GM23338 (cell line): Measurements from ENCODE around the gene KIF20B. TPM values are rescaled to one million over a fixed set of nuclear protein-coding genes. Genes with fewer than 3 reads are reported as not detected.

ENCODE experiments used
- ATAC-seq: fragments of 200-7000 bp; cut with Tn5 transposase; 3 replicates; pipeline ENCODE4 v1.9.1; 2020
- DNase-seq: peaks from one replicate; pipeline ENCODE4 v3.0.0-alpha.2; 2015; ENCODE audit warnings: low spot score
- H2AFZ ChIP-seq: fragments of 200-600 bp; sonication (generic); 2 replicates; pipeline ENCODE4 v1.8.0; 2016; ENCODE audit warnings: antibody characterized with exemption, mild to moderate bottlenecking, moderate library complexity
- H3F3A ChIP-seq: fragments of 200-600 bp; sonication (generic); replicated peaks from 2 replicates; pipeline ENCODE4 v1.8.0; 2017; ENCODE audit warnings: antibody characterized with exemption, mixed run types, low read depth
- H3K27ac ChIP-seq: fragments of 200-600 bp; sonication (generic); 2 replicates; pipeline ENCODE4 v1.6.1; 2016; ENCODE audit warnings: low read depth
- H3K27me3 ChIP-seq: fragments of 200-600 bp; sonication (generic); 2 replicates; pipeline ENCODE4 v1.8.0; 2016; ENCODE audit warnings: mild to moderate bottlenecking, mixed run types, moderate library complexity; ENCODE audit not compliant: insufficient read depth
- H3K36me3 ChIP-seq: fragments of 200-600 bp; sonication (generic); 2 replicates; pipeline ENCODE4 v1.8.0; 2016; ENCODE audit warnings: mild to moderate bottlenecking; ENCODE audit not compliant: insufficient read depth
- H3K4me1 ChIP-seq: fragments of 200-600 bp; sonication (generic); 2 replicates; pipeline ENCODE4 v1.8.0; 2016; ENCODE audit warnings: mild to moderate bottlenecking, moderate library complexity; ENCODE audit not compliant: insufficient read depth
- H3K4me2 ChIP-seq: fragments of 200-600 bp; sonication (generic); 2 replicates; pipeline ENCODE4 v1.7.1; 2017; ENCODE audit warnings: mixed run types
- H3K4me3 ChIP-seq: fragments of 200-600 bp; sonication (generic); 2 replicates; pipeline ENCODE4 v1.6.1; 2016; ENCODE audit warnings: mixed run types
- H3K79me2 ChIP-seq: fragments of 200-600 bp; sonication (generic); replicated peaks from 2 replicates; pipeline ENCODE4 v1.8.0; 2017; ENCODE audit warnings: mild to moderate bottlenecking; ENCODE audit not compliant: insufficient read depth
- H3K9me2 ChIP-seq: fragments of 200-600 bp; sonication (generic); 2 replicates; pipeline ENCODE4 v1.8.0; 2017; ENCODE audit not compliant: insufficient read depth
- H4K20me1 ChIP-seq: fragments of 200-600 bp; sonication (generic); replicated peaks from 2 replicates; pipeline ENCODE4 v1.8.0; 2017; ENCODE audit warnings: mild to moderate bottlenecking; ENCODE audit not compliant: insufficient read depth
- H3K27ac Mint-ChIP-seq: 2 replicates; pipeline ENCODE4 v1.8.0; 2020; ENCODE audit warnings: inconsistent platforms, mild to moderate bottlenecking, moderate library complexity, mixed read lengths
- H3K27me3 Mint-ChIP-seq: 3 replicates; pipeline ENCODE4 v1.8.0; 2022; ENCODE audit warnings: low read depth, mild to moderate bottlenecking, moderate library complexity, mixed read lengths, inconsistent platforms; ENCODE audit not compliant: insufficient read depth, poor library complexity
- H3K36me3 Mint-ChIP-seq: 3 replicates; pipeline ENCODE4 v1.8.0; 2021; ENCODE audit warnings: low read depth, mild to moderate bottlenecking, inconsistent platforms, moderate library complexity, mixed read lengths
- H3K4me1 Mint-ChIP-seq: 3 replicates; pipeline ENCODE4 v1.8.0; 2020; ENCODE audit warnings: mild to moderate bottlenecking, inconsistent platforms, mixed read lengths
- H3K4me3 Mint-ChIP-seq: 3 replicates; pipeline ENCODE4 v1.8.0; 2021; ENCODE audit warnings: moderate library complexity, mild to moderate bottlenecking, inconsistent platforms, mixed read lengths
- H3K9me3 Mint-ChIP-seq: 3 replicates; pipeline ENCODE4 v1.8.0; 2020; ENCODE audit warnings: moderate library complexity, mild to moderate bottlenecking, inconsistent platforms, mixed read lengths
- CREB1 ChIP-seq: fragments of 250-450 bp; sonication (Bioruptor Pico); IDR thresholded peaks from 2 replicates; pipeline ENCODE4 v1.5.0; 2020; ENCODE audit warnings: low read depth, mild to moderate bottlenecking, moderate library complexity
- EZH2 ChIP-seq: fragments of 200-600 bp; sonication (generic); IDR thresholded peaks from one replicate; pipeline ENCODE4 v1.8.0; 2017; ENCODE audit warnings: antibody characterized with exemption, mild to moderate bottlenecking, low read depth; ENCODE audit not compliant: unreplicated experiment
- EZH2phosphoT487 ChIP-seq: fragments of 200-600 bp; sonication (generic); IDR thresholded peaks from one replicate; pipeline ENCODE4 v1.8.1; 2018; ENCODE audit warnings: antibody characterized with exemption; ENCODE audit not compliant: unreplicated experiment
- NANOG ChIP-seq: IDR thresholded peaks from 2 replicates; pipeline ENCODE4 v1.6.1; 2016; ENCODE audit warnings: antibody characterized with exemption, borderline replicate concordance
- POLR2AphosphoS5 ChIP-seq: IDR thresholded peaks from 2 replicates; pipeline ENCODE4 v1.6.1; 2016; ENCODE audit warnings: antibody characterized with exemption, low read depth
- STAT1 ChIP-seq: IDR thresholded peaks from one replicate; pipeline ENCODE4 v1.6.1; 2016; ENCODE audit warnings: antibody characterized with exemption; ENCODE audit not compliant: unreplicated experiment
- ZNF331 ChIP-seq: fragments of 250-450 bp; sonication (Bioruptor Pico); IDR thresholded peaks from 2 replicates; pipeline ENCODE4 v1.5.0; 2020; ENCODE audit warnings: low read depth, mild to moderate bottlenecking, moderate library complexity
- polyA plus RNA-seq: library from polyadenylated mRNA; unstranded; fragments of >200 nt; fragmentation: Nextera tagmentation; extraction: Ambion mirVana; gene quantifications from 2 replicates; pipeline ENCODE4 v1.2.1, GENCODE V29; 2016
- total RNA-seq: library from RNA; depleted of rRNA; stranded (reverse); fragments of >200 nt; shearing (Covaris generic); gene quantifications from 2 replicates; pipeline ENCODE4 v1.2.3, GENCODE V29; 2014
- TF ChIP-seq, protein P1 (sequence below): IDR thresholded peaks from one replicate; pipeline ENCODE4 v1.6.1; 2018; ENCODE audit warnings: antibody characterized with exemption; ENCODE audit not compliant: unreplicated experiment
- TF ChIP-seq, protein P2 (sequence below): IDR thresholded peaks from 2 replicates; pipeline ENCODE4 v1.6.1; 2016; ENCODE audit warnings: antibody characterized with exemption
- TF ChIP-seq, protein P3 (sequence below): fragments of 250-450 bp; sonication (Bioruptor Pico); IDR thresholded peaks from 2 replicates; pipeline ENCODE4 v1.5.0; 2020; ENCODE audit warnings: mild to moderate bottlenecking, moderate library complexity
- TF ChIP-seq, protein P4 (sequence below), 2 experiments: fragments of 200-600 bp in 1 of 2; sonication (generic) in 1 of 2; conservative IDR thresholded peaks; 2 replicates each; pipeline versions ENCODE4 v1.5.1 to v1.6.1; 2016 to 2017; ENCODE audit warnings: antibody characterized with exemption in 2 of 2, low read depth in 2 of 2, mild to moderate bottlenecking in 2 of 2, moderate library complexity in 1 of 2

Gene KIF20B
- total and polyA plus RNA-seq, 2 experiments from 2014 or later: 42.7 to 111 TPM

GRCh38 chr10:89685936-89686335 is 15.5 kb upstream of the KIF20B start (continued):
- TF ChIP-seq ZNF331 (CRISPR knock-in tag) (no peak), EZH2 (no peak), NANOG (no peak), POLR2AphosphoS5 (no peak), EZH2phosphoT487 (no peak)
- TF ChIP-seq, protein P1, sequence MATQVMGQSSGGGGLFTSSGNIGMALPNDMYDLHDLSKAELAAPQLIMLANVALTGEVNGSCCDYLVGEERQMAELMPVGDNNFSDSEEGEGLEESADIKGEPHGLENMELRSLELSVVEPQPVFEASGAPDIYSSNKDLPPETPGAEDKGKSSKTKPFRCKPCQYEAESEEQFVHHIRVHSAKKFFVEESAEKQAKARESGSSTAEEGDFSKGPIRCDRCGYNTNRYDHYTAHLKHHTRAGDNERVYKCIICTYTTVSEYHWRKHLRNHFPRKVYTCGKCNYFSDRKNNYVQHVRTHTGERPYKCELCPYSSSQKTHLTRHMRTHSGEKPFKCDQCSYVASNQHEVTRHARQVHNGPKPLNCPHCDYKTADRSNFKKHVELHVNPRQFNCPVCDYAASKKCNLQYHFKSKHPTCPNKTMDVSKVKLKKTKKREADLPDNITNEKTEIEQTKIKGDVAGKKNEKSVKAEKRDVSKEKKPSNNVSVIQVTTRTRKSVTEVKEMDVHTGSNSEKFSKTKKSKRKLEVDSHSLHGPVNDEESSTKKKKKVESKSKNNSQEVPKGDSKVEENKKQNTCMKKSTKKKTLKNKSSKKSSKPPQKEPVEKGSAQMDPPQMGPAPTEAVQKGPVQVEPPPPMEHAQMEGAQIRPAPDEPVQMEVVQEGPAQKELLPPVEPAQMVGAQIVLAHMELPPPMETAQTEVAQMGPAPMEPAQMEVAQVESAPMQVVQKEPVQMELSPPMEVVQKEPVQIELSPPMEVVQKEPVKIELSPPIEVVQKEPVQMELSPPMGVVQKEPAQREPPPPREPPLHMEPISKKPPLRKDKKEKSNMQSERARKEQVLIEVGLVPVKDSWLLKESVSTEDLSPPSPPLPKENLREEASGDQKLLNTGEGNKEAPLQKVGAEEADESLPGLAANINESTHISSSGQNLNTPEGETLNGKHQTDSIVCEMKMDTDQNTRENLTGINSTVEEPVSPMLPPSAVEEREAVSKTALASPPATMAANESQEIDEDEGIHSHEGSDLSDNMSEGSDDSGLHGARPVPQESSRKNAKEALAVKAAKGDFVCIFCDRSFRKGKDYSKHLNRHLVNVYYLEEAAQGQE: no peak

GRCh38 chr10:89690027-89690426 is 11.4 kb upstream of the KIF20B start:
- Mint-ChIP-seq H3K27ac (no peak overlapping the region), H3K9me3 (no peaks in the 10 kb centered on the region), H3K36me3 (no peaks in the 10 kb centered on the region), H3K4me1 (peaks cover 10% of the 10 kb centered on the region; the same call in 2 of the 3 replicates), H3K4me3 (no peak overlapping the region), H3K27me3 (peaks cover 2% of the 10 kb centered on the region)
- no peak overlapping the region for H3K27ac ChIP-seq
- no peaks in the 10 kb centered on the region for H3K27me3 ChIP-seq
- no peak overlapping the region for H3K4me3 ChIP-seq
- no peak for DNase-seq
- no peaks in the 10 kb centered on the region for H3F3A ChIP-seq
- H3K4me2 ChIP-seq: no peak overlapping the region
- no peaks in the 10 kb centered on the region for H3K9me2 ChIP-seq
- no peak overlapping the region for H2AFZ ChIP-seq
- H3K4me1 ChIP-seq: no peaks in the 10 kb centered on the region
- ATAC-seq: no peak
- H3K79me2 ChIP-seq: no peaks in the 10 kb centered on the region
- no peaks in the 10 kb centered on the region for H4K20me1 ChIP-seq
- H3K36me3 ChIP-seq: no peaks in the 10 kb centered on the region
- TF ChIP-seq POLR2AphosphoS5 (no peak), EZH2phosphoT487 (no peak), STAT1 (no peak), EZH2 (no peak), CREB1 (CRISPR knock-in tag) (no peak)
- TF ChIP-seq, protein P2, sequence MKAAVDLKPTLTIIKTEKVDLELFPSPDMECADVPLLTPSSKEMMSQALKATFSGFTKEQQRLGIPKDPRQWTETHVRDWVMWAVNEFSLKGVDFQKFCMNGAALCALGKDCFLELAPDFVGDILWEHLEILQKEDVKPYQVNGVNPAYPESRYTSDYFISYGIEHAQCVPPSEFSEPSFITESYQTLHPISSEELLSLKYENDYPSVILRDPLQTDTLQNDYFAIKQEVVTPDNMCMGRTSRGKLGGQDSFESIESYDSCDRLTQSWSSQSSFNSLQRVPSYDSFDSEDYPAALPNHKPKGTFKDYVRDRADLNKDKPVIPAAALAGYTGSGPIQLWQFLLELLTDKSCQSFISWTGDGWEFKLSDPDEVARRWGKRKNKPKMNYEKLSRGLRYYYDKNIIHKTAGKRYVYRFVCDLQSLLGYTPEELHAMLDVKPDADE: no peak
- TF ChIP-seq, protein P3, sequence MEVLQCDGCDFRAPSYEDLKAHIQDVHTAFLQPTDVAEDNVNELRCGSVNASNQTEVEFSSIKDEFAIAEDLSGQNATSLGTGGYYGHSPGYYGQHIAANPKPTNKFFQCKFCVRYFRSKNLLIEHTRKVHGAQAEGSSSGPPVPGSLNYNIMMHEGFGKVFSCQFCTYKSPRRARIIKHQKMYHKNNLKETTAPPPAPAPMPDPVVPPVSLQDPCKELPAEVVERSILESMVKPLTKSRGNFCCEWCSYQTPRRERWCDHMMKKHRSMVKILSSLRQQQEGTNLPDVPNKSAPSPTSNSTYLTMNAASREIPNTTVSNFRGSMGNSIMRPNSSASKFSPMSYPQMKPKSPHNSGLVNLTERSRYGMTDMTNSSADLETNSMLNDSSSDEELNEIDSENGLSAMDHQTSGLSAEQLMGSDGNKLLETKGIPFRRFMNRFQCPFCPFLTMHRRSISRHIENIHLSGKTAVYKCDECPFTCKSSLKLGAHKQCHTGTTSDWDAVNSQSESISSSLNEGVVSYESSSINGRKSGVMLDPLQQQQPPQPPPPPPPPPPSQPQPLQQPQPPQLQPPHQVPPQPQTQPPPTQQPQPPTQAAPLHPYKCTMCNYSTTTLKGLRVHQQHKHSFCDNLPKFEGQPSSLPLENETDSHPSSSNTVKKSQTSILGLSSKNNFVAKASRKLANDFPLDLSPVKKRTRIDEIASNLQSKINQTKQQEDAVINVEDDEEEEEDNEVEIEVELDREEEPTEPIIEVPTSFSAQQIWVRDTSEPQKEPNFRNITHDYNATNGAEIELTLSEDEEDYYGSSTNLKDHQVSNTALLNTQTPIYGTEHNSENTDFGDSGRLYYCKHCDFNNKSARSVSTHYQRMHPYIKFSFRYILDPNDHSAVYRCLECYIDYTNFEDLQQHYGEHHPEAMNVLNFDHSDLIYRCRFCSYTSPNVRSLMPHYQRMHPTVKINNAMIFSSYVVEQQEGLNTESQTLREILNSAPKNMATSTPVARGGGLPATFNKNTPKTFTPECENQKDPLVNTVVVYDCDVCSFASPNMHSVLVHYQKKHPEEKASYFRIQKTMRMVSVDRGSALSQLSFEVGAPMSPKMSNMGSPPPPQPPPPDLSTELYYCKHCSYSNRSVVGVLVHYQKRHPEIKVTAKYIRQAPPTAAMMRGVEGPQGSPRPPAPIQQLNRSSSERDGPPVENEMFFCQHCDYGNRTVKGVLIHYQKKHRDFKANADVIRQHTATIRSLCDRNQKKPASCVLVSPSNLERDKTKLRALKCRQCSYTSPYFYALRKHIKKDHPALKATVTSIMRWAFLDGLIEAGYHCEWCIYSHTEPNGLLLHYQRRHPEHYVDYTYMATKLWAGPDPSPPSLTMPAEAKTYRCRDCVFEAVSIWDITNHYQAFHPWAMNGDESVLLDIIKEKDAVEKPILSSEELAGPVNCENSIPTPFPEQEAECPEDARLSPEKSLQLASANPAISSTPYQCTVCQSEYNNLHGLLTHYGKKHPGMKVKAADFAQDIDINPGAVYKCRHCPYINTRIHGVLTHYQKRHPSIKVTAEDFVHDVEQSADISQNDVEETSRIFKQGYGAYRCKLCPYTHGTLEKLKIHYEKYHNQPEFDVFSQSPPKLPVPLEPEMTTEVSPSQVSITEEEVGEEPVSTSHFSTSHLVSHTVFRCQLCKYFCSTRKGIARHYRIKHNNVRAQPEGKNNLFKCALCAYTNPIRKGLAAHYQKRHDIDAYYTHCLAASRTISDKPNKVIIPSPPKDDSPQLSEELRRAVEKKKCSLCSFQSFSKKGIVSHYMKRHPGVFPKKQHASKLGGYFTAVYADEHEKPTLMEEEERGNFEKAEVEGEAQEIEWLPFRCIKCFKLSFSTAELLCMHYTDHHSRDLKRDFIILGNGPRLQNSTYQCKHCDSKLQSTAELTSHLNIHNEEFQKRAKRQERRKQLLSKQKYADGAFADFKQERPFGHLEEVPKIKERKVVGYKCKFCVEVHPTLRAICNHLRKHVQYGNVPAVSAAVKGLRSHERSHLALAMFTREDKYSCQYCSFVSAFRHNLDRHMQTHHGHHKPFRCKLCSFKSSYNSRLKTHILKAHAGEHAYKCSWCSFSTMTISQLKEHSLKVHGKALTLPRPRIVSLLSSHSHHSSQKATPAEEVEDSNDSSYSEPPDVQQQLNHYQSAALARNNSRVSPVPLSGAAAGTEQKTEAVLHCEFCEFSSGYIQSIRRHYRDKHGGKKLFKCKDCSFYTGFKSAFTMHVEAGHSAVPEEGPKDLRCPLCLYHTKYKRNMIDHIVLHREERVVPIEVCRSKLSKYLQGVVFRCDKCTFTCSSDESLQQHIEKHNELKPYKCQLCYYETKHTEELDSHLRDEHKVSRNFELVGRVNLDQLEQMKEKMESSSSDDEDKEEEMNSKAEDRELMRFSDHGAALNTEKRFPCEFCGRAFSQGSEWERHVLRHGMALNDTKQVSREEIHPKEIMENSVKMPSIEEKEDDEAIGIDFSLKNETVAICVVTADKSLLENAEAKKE (CRISPR knock-in tag): no peak
- TF ChIP-seq, protein P4, sequence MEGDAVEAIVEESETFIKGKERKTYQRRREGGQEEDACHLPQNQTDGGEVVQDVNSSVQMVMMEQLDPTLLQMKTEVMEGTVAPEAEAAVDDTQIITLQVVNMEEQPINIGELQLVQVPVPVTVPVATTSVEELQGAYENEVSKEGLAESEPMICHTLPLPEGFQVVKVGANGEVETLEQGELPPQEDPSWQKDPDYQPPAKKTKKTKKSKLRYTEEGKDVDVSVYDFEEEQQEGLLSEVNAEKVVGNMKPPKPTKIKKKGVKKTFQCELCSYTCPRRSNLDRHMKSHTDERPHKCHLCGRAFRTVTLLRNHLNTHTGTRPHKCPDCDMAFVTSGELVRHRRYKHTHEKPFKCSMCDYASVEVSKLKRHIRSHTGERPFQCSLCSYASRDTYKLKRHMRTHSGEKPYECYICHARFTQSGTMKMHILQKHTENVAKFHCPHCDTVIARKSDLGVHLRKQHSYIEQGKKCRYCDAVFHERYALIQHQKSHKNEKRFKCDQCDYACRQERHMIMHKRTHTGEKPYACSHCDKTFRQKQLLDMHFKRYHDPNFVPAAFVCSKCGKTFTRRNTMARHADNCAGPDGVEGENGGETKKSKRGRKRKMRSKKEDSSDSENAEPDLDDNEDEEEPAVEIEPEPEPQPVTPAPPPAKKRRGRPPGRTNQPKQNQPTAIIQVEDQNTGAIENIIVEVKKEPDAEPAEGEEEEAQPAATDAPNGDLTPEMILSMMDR (conservative IDR thresholded peaks at IDR 0.05; ENCODE audit: low read depth in 2 of 2): no peak
